NCI-H1048 (cell line): Measurements from ENCODE around the gene GPSM1.
"Not testable (repeated sequence)": the region's sequence is repeated elsewhere in the genome, so short reads cannot be mapped to it uniquely, and the experiment has no call there.

Experiments
- DNase-seq: peaks from one replicate; lab custom pipeline; 2025; lab: John Stamatoyannopoulos, UW

The GPSM1 gene

DNA sequence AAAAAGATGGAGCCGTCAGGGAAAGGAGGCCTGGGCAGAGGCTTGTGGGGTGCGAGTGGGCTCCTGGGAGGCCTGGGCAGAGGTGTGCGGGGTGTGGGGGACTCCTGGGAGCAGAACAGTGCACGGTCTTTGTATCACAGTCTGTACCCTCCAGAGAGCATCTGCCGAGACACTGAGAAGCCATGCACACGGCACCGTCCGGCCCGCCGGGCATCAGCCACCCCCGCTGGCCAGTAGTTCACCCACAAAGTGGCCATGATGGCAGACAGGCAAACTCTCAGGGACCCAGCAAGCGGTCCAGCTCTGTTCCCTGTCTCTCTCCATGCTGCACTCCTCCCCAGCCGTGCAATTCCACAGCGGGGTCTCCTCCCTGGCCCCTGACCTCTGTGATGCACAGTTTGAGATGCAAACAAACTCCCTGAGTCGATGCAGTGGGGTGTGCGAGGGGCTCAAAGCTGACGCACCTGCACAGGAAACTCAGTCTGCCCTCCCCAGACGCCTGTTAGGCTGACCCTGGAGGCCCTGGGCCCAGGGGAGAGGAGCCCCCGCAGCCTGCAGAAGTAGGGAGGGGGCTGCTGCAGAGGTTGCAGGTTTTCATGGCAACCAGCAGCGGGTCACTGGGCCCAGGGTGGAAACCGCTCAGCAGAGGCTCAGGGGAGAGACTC lies 9.1 kb upstream of the GPSM1 start:
- DNase-seq, result no peak

- no peak for DNase-seq
These were observed 8.5 kb upstream of the GPSM1 start for GRCh38 chr9:136318776-136319241.

- not testable (repeated sequence) for DNase-seq
These were observed 8.1 kb upstream of the GPSM1 start for GRCh38 chr9:136319244-136319643.

DNA sequence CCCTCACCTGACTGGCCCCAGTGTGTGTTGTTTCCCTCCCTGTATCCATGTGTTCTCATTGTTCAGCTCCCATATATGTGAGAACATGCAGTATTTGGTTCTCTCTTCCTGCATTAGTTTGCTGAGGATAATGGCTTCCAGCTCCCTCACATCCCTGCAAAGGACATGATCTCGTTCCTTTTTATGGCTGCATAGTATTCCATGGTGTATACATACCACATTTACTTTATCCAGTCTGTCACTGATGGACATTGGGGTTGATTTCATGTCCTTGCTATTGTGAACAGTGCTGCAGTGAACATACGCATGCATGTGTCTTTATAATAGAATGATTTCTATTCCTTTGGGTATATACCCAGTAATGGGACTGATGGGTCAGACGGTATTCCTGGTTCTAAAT lies 7.4 kb upstream of the GPSM1 start:
- not testable (repeated sequence) for DNase-seq

DNA sequence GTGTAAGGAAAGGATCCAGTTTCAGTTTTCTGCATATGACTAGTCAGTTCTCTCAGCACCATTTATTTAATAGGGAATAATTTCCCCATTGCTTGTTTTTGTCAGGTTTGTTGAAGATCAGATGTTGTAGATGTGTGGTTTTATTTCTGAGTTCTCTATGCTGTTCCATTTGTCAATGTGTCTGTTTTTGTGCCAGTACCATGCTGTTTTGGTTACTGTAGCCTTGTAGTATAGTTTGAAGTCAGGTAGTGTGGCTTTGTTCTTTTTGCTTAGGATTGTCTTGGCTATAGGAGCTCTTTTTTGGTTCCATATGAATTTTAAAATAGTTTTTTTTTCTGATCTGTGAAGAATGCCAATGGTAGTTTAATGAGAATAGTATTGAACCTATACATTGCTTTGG lies 6.4 kb upstream of the GPSM1 start:
- DNase-seq, result not testable (repeated sequence)

DNA sequence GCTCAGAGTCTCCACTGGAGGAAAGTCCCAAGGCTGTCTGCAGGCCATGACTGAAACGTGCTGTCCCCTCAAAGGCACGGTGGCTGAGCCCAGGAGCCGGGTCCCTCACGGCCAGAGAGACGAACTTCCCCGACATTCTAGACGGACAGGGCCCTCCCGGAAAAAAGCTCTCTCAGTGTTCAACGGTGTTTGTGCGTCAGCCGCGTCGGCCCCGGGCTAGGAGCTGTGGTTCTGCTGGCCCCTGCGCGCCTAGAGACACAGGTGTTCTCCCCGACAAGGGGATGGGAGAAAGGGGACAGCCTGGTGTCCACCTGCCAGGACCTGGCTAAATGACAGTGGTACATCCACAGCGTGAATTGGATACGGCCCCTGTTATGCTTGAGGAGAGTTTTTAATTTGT lies 5.8 kb upstream of the GPSM1 start:
- DNase-seq, result no peak

GRCh38 chr9:136322756-136323330 lies 4.5 kb upstream of the GPSM1 start:
- no peak for DNase-seq

- no peak for DNase-seq
These were observed 4.0 kb upstream of the GPSM1 start for GRCh38 chr9:136323371-136323789.

DNA sequence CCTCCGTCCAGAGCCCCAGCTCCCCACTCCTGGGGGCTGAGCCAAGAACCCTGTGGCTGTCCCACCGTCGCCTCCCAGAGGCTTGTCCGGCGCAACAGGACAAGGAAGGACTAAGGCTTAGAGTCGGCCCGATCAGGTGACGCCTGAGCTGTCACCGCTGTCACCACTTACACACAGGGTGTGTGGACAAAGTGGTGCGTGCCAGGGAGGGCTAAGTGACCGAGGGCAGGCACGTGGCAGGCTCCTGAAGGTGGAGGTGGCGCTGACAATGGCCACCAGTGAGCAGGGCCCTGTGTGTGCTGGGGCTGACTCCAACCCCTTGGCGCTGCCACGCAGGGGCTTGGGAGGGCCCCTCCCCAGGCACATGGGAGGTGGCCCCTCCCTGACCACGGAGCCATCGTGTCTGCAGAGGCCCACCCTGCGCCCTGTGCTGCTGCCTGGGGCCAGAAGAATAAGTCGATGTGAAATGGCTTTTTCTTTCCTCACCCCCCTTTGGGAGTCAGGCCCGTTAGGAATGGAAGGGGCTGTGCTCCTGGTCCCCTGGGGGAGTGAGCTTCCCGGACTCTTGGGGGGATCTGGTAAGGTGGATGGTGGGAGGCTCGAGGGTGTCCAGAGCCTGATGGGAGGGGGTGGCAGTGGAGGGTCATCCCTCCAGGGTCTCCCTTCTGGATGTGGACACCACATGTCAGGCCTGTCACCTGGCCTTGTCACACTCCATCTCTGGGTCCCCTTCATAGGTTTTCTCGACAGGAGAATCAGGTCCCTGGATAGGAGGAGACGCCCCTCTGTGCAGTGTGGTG lies 2.6 kb upstream of the GPSM1 start:
- DNase-seq, result no peak

DNA sequence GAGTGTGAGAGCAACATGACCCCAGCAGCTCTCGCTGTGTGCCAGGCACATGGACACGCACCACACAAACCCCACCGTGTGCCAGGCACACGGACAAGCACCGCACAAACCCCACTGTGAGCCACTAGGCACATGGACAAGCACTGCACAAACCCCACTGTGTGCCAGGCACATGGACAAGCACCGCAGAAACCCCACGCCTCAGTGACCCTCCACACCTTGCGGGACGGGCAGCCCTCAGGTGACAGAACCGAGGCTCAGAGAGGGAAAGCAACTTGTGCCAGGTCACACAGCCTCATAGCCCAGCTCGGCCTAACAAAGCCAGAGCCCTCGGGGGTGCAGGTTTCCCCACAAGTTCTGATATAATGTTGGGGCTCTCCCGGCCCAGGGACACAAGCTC lies 2.0 kb upstream of the GPSM1 start:
- DNase-seq, result no peak

- no peak for DNase-seq
These were observed 1.1 kb upstream of the GPSM1 start for GRCh38 chr9:136326061-136326760.

DNA sequence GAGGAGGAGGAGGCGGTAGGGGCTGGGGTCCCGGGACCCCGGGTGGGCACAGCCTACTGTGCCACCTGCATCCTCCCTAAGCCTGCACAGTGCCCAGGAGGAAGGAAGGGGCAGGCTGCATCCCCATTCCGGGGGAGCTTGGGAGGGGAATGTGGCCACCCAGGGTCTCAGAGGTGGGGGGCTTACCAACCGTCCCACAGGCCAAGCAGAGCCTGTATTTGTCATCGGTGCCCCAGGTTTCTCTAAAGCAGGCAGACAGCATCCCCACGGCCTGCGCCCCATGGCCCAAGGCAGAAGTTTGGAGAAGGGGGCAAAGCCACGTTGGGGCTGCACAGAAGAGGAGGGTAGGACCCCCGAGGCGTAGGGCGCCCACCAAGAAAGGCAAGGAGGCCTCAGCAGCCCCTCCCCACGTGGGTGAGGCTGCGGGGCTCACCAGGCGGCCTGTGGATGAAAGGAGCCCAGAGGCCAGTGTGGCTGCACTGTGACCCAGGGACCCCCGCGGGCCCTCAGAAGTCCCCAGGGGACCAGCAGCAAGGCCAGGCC lies 507 bp upstream of the GPSM1 start:
- DNase-seq, result no peak

DNA sequence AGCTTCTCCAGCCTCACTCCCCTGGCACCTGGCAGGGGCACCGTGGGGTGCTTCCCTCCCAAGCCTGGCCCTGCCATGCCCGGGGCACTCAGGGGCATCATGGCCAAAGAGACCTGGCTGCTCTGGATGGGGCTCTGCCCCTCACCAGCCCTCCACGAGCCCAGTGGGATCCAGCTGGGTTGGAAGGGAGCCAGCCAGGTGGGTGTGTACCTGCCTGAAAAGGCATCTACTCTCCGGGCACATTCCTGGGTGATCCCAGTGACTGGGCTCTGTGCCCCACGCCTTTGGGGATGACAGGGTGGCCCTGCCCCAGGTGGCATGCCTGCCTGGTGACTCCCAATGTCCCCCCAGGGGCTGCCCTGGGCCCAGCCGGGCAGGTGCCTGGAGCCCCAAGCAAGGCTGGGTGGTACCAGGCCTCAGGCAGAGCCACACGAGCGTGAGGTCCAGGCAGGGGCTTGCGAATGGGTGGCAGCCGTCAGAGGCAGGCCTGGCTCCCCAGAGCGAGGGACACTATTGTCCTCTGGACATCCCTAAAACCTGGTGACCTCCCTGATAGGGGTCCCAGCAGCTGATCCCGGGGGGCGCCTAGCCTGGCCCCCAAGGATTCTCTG lies 777 bp downstream of the GPSM1 start:
- peak; percentile 24 for DNase-seq

GRCh38 chr9:136328622-136329041 lies 1.3 kb downstream of the GPSM1 start:
- no peak for DNase-seq

DNA sequence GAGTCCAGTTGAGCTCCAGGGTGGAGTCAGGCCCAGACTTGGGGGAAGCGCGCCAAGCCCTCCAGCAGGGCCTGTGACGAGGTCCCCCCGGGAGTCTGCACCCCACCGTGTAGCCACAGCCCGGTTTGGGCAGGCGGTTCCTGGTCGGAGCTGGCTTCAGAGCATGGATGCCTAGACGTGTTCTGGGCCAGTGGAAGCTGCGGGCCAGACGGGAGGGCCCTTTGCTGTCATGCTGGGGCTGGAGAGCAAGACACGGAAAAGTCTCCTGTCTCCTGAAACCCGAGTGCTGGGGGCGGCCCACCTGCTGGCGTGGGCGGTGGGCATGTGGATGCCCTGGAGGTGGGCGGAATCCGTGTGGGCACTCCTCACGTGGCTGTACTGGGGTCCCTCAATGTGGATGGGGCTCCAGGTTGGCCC lies 1.9 kb downstream of the GPSM1 start:
- no peak for DNase-seq

DNA sequence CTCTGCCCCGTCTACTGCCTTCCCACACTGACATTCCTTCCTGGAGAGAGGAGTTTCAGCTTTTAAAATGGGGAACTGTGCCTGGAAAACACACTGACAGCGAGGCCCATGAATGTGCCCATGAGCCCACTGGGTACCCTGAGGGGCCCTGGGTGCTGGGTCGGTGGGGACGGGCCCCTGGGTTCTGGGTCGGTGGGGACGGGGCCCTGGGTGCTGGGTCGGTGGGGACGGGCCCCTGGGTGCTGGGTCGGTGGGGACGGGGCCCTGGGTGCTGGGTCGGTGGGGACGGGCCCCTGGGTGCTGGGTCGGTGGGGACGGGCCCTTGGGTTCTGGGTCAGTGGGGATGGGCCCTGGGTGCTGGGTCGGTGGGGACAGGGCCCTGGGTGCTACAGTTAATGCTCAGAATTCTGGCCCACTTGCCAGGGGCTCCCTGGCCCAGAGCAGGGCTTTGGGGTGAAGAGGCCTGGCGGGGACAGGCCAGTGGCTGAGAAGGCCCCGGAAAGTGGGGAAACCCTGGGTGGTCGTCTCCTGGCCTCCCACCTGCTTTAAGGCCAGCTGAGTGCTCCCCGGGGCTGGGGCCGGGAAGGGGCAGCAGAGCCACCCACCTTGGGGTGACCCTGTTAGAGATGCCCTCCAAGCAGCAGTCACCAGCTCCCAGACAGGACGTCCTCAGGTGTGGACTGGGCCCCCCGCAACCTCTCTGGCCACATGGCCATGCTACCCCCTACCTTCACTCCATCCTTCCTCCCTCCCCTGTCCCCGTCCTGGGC lies 2.5 kb downstream of the GPSM1 start:
- no peak for DNase-seq

- DNase-seq, result no peak
These were observed 3.2 kb downstream of the GPSM1 start for GRCh38 chr9:136330406-136330990.

DNA sequence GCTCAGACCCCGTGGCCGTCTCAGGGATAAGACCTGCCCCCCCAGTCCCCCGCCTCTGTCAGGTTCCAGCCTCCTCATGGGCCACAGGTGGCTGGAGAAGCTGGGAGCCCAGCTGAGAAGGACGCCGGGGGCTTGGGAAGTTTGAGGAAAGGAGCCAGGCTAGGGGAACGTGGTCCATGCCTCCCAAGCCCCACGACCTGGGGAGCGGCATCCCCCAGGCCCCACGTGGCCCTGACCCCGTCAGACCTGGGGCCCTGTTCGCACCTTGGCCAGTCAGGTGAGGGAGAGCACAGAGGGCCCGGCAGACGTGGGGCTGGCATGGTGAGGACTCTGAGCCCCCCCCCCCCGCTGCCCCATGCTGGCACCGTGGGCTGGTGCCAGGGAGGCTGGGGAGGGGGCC lies 3.7 kb downstream of the GPSM1 start:
- no peak for DNase-seq

DNA sequence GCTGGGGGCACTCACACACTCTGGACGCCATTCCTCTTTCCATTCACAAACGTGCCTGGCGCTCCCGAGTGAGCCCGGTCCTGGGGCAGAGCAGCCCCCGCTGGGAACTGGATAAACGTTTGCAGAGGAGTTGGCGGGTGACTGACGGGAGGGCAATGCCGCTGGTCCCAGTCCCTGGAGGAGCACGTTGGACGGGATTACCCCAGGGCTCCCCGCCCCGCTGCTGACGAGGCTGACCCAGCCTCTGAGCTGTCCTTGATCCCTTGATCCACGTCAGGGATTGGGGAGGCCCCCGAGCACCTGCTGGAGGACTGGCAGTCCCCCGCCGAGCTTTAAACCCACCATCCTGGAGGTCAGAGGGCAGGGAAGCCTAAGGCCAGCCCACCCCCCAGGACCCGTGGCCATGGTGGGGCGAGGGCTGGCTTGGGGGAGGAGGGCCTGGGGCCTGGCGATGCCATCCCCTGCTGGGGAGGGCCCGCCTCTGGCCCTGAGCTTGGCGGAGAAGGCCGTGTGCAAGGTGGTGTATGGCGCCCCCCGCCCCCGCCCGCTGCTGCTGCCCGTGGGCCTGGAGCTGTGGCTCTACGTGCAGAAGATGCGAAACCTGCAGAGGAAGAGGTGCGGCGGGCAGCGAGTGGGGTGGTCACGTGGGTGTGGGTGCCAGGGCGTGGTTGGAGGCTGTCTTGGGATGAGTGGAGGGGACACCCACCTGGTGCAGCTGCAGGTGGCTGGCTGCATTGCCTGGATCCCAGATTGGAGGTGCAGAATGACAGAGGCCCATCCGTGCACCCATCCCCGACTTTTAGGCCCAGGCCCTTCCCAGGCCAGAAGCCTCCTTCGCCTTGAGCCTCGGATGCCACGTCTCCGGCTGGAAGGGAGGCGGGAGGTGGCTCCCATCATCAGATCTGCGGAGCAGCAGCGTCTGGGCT lies 4.5 kb downstream of the GPSM1 start:
- DNase-seq, result no peak
